ENCODE results near the gene PHOSPHO2. TPM values are rescaled to one million over a fixed set of nuclear protein-coding genes. Genes with fewer than 3 reads are reported as not detected.
"Not testable (repeated sequence)": the region's sequence is repeated elsewhere in the genome, so short reads cannot be mapped to it uniquely, and the experiment has no call there.

The PHOSPHO2 gene
- total RNA-seq, 1 donor from 2014 or later: 3.2 TPM

GRCh38 chr2:169683425-169684134 lies 10.7 kb upstream of the PHOSPHO2 start:
- intact Hi-C loops (cut with micrococcal nuclease): no loop called here
- Histone ChIP-seq H3K4me1 (no peaks in the 10 kb centered on the region), H3K9me3 (replicated peaks) (peaks cover 7% of the 10 kb centered on the region), H3K27ac (replicated peaks) (no peak overlapping the region), H3K36me3 (no peaks in the 10 kb centered on the region), H3K4me3 (no peak overlapping the region), H3K27me3 (ENCODE audit: low read depth) (no peaks in the 10 kb centered on the region)
- TF ChIP-seq CTCF (IDR thresholded peaks at IDR 0.05; ENCODE audit: borderline replicate concordance): no peak
- no peak for DNase-seq

GRCh38 chr2:169684135-169684565 lies 10.1 kb upstream of the PHOSPHO2 start:
- intact Hi-C loops (cut with micrococcal nuclease): no loop called here
- no peaks in the 10 kb centered on the region for H3K27me3 ChIP-seq (ENCODE audit: low read depth)

GRCh38 chr2:169684712-169685111 lies 9.6 kb upstream of the PHOSPHO2 start:
- not testable (repeated sequence) for H3K4me3 ChIP-seq; H3K27ac ChIP-seq (replicated peaks)

More at GRCh38 chr2:169684135-169684565, 10.1 kb upstream of the PHOSPHO2 start:
- TF ChIP-seq CTCF (IDR thresholded peaks at IDR 0.05; ENCODE audit: borderline replicate concordance): no peak
- H3K4me1 ChIP-seq: no peaks in the 10 kb centered on the region
- no peak overlapping the region for H3K27ac ChIP-seq (replicated peaks)
- DNase-seq: no peak
- no peaks in the 10 kb centered on the region for H3K36me3 ChIP-seq
- peaks cover 7% of the 10 kb centered on the region for H3K9me3 ChIP-seq (replicated peaks)
- H3K4me3 ChIP-seq: no peak overlapping the region

GRCh38 chr2:169686825-169687224 lies 7.4 kb upstream of the PHOSPHO2 start:
- H3K4me3 ChIP-seq; H3K36me3 ChIP-seq; H3K4me1 ChIP-seq; H3K27me3 ChIP-seq (ENCODE audit: low read depth); H3K27ac ChIP-seq (replicated peaks); intact Hi-C loops (cut with micrococcal nuclease); DNase-seq: not testable (repeated sequence)
- peaks cover 16% of the 10 kb centered on the region for H3K9me3 ChIP-seq (replicated peaks)

More at GRCh38 chr2:169684712-169685111, 9.6 kb upstream of the PHOSPHO2 start:
- H3K9me3 ChIP-seq (replicated peaks); H3K4me1 ChIP-seq; DNase-seq; intact Hi-C loops (cut with micrococcal nuclease); H3K36me3 ChIP-seq; H3K27me3 ChIP-seq (ENCODE audit: low read depth): not testable (repeated sequence)

GRCh38 chr2:169687943-169688342 lies 6.3 kb upstream of the PHOSPHO2 start:
- intact Hi-C loops (cut with micrococcal nuclease); DNase-seq; H3K4me3 ChIP-seq; H3K36me3 ChIP-seq; H3K4me1 ChIP-seq; H3K27me3 ChIP-seq (ENCODE audit: low read depth); H3K27ac ChIP-seq (replicated peaks): not testable (repeated sequence)
- peaks cover 16% of the 10 kb centered on the region for H3K9me3 ChIP-seq (replicated peaks)

GRCh38 chr2:169690958-169691357 lies 3.3 kb upstream of the PHOSPHO2 start:
- H3K4me3 ChIP-seq: no peak overlapping the region
- H3K36me3 ChIP-seq: no peaks in the 10 kb centered on the region
- DNase-seq: no peak
- peaks cover 21% of the 10 kb centered on the region for H3K4me1 ChIP-seq
- intact Hi-C loops (cut with micrococcal nuclease): no loop called here
- no peak for TF ChIP-seq CTCF (IDR thresholded peaks at IDR 0.05; ENCODE audit: borderline replicate concordance)
- no peaks in the 10 kb centered on the region for H3K27me3 ChIP-seq (ENCODE audit: low read depth)
- H3K27ac ChIP-seq (replicated peaks): no peak overlapping the region
- H3K9me3 ChIP-seq (replicated peaks): peaks cover 16% of the 10 kb centered on the region

GRCh38 chr2:169692718-169693117 lies 1.6 kb upstream of the PHOSPHO2 start:
- intact Hi-C loops (cut with micrococcal nuclease): no loop called here
- Histone ChIP-seq H3K27ac (replicated peaks) (no peak overlapping the region), H3K9me3 (replicated peaks) (peaks cover 16% of the 10 kb centered on the region), H3K27me3 (ENCODE audit: low read depth) (no peaks in the 10 kb centered on the region), H3K4me3 (no peak overlapping the region), H3K4me1 (peaks cover 21% of the 10 kb centered on the region), H3K36me3 (no peaks in the 10 kb centered on the region)
- no peak for TF ChIP-seq CTCF (IDR thresholded peaks at IDR 0.05; ENCODE audit: borderline replicate concordance)
- no peak for DNase-seq
